OCI-LY1 (cell line): ENCODE measurements around the gene SELENOW.
"Not testable (repeated sequence)": the region's sequence is repeated elsewhere in the genome, so short reads cannot be mapped to it uniquely, and the experiment has no call there.

ENCODE experiments used
- CTCF ChIP-seq: fragments of 200-600 bp; sonication (generic), shearing (Covaris generic); IDR thresholded peaks from 2 replicates; pipeline ENCODE4 v1.5.1; 2017; ENCODE audit warnings: mild to moderate bottlenecking, antibody characterized with exemption, low read length, moderate library complexity, mixed read lengths
- EZH2 ChIP-seq: fragments of 200-600 bp; sonication (generic), shearing (Covaris generic); IDR thresholded peaks from 2 replicates; pipeline ENCODE4 v1.8.0; 2017; ENCODE audit warnings: borderline replicate concordance, mixed run types, mild to moderate bottlenecking, antibody characterized with exemption, low read length, moderate library complexity, mixed read lengths

GRCh38 chr19:47804451-47804850, 25.9 kb downstream of the SELENOW start, which contains the start of gene TPRX1:
- TF ChIP-seq CTCF, EZH2: not testable (repeated sequence)
